K562 (cell line): Measurements from ENCODE around the gene JUNB. TPM values are rescaled to one million over a fixed set of nuclear protein-coding genes. Genes with fewer than 3 reads are reported as not detected.

ENCODE experiments used
- ATAC-seq: fragments of 200-7000 bp; cut with Tn5 transposase; 3 replicates; pipeline ENCODE4 v1.9.1; 2020; ENCODE audit warnings: moderate library complexity
- BruUV-seq: library from RNA; stranded (reverse); fragments of 400-500 nt; replicated peaks from 2 replicates; lab custom pipeline; 2021; lab: Mats Ljungman, UMichigan
- CTCF ChIA-PET: fragments of 300-600 bp; formaldehyde crosslinking; extraction: SDS; loops from one replicate; lab custom pipeline; 2021; ENCODE audit warnings: low intra/inter-chr PET ratio; lab: Yijun Ruan, JAX
- POLR2A ChIA-PET: fragments of 300-600, 350-650 bp; sonication (Branson Sonifier 250); formaldehyde crosslinking; extraction: SDS; loops from one replicate; lab custom pipeline; 2021; ENCODE audit warnings: antibody characterized with exemption, inconsistent platforms; lab: Yijun Ruan, JAX
- DNase-seq, 4 experiments: peaks; one replicate each; pipeline versions ENCODE4 v3.0.0 to v3.0.0-alpha.2; 2011 to 2018; ENCODE audit warnings: low spot score in 3 of 4, mixed read lengths in 3 of 4; ENCODE audit errors: extremely low read depth in 1 of 4
- FAIRE-seq: peaks from 2 replicates; lab custom pipeline; 2011; peaks lifted over from hg19 to GRCh38; lab: Jason Lieb, UNC
- H2AFZ ChIP-seq: 2 replicates; pipeline ENCODE4 v1.6.0; 2011; ENCODE audit warnings: low read depth, low read length, control low read depth, inconsistent platforms
- H3K27ac ChIP-seq: fragments of 200-600 bp; 3 replicates; pipeline ENCODE4 v1.8.0; 2011; ENCODE audit warnings: low read depth, mild to moderate bottlenecking, control low read depth, inconsistent platforms, low read length, moderate library complexity, mixed read lengths; ENCODE audit errors: extremely low read depth
- H3K27me3 ChIP-seq, 2 experiments: fragments of 300-600 bp in 1 of 2; 2 replicates in 1 of 2; 3 replicates in 1 of 2; pipeline versions ENCODE4 v1.6.0 to v1.8.0; 2011; ENCODE audit warnings: inconsistent platforms in 2 of 2, low read length in 2 of 2, mild to moderate bottlenecking in 1 of 2, mixed read lengths in 1 of 2, moderate library complexity in 1 of 2; ENCODE audit not compliant: control insufficient read depth in 2 of 2, insufficient read depth in 2 of 2
- H3K36me3 ChIP-seq: fragments of 300-600 bp; 3 replicates; pipeline ENCODE4 v1.8.0; 2011; ENCODE audit warnings: mild to moderate bottlenecking, low read length, inconsistent platforms; ENCODE audit not compliant: control insufficient read depth, insufficient read depth
- H3K4me1 ChIP-seq, 2 experiments: fragments of 200-600 bp in 1 of 2; replicated peaks in 1 of 2; 2 replicates in 1 of 2; 3 replicates in 1 of 2; pipeline versions ENCODE4 v1.5.1 to v1.8.0; 2011; ENCODE audit warnings: inconsistent platforms in 2 of 2, low read length in 2 of 2, mild to moderate bottlenecking in 1 of 2, mixed read lengths in 1 of 2, moderate library complexity in 1 of 2; ENCODE audit not compliant: control insufficient read depth in 2 of 2, insufficient read depth in 2 of 2
- H3K4me2 ChIP-seq: 2 replicates; pipeline ENCODE4 v1.6.1; 2011; ENCODE audit warnings: low read length, control low read depth, inconsistent platforms, mixed read lengths; ENCODE audit not compliant: insufficient read depth
- H3K4me3 ChIP-seq: fragments of 200-600 bp; sonication (generic), shearing (Covaris generic); 2 replicates; pipeline ENCODE4 v1.5.1; 2016; ENCODE audit warnings: control low read depth, inconsistent platforms
- H3K79me2 ChIP-seq: fragments of 200-600 bp; 3 replicates; pipeline ENCODE4 v1.8.0; 2011; ENCODE audit warnings: low read length, inconsistent platforms; ENCODE audit not compliant: control insufficient read depth, insufficient read depth
- H3K9ac ChIP-seq, 2 experiments: 2 replicates each; pipeline versions ENCODE4 v1.6.0 to v1.6.1; 2011; ENCODE audit warnings: low read depth in 2 of 2, low read length in 2 of 2, control low read depth in 1 of 2, inconsistent platforms in 1 of 2, mild to moderate bottlenecking in 1 of 2, mixed read lengths in 1 of 2; ENCODE audit not compliant: insufficient read depth in 1 of 2
- H3K9me1 ChIP-seq: one replicate; pipeline ENCODE4 v1.6.0; 2011; ENCODE audit warnings: inconsistent platforms, mild to moderate bottlenecking, low read length, moderate library complexity; ENCODE audit not compliant: control insufficient read depth, insufficient read depth
- H3K9me3 ChIP-seq: replicated peaks from 2 replicates; pipeline ENCODE4 v1.5.1; 2011; ENCODE audit warnings: low read depth, low read length, inconsistent platforms; ENCODE audit not compliant: control insufficient read depth, insufficient read depth
- H4K20me1 ChIP-seq: replicated peaks from 2 replicates; pipeline ENCODE4 v1.6.1; 2011; ENCODE audit warnings: low read length, inconsistent platforms, mixed read lengths; ENCODE audit not compliant: control insufficient read depth, insufficient read depth
- BMI1 ChIP-seq: fragments of 150-350 bp; IDR thresholded peaks from 2 replicates; pipeline ENCODE4 v1.6.1; 2014; ENCODE audit warnings: low read length
- HDAC1 ChIP-seq, 2 experiments: fragments of 450-650 bp; IDR thresholded peaks; 2 replicates each; pipeline ENCODE4 v1.6.1; 2016 to 2017; ENCODE audit warnings: inconsistent platforms in 1 of 2, mild to moderate bottlenecking in 1 of 2, moderate library complexity in 1 of 2
- MTA1 ChIP-seq: fragments of 450-650 bp; IDR thresholded peaks from 2 replicates; pipeline ENCODE4 v1.6.1; 2017; ENCODE audit warnings: borderline replicate concordance
- MXI1 ChIP-seq: IDR thresholded peaks from 2 replicates; pipeline ENCODE4 v1.6.1; 2011; ENCODE audit warnings: low read depth, mild to moderate bottlenecking, improper control_type of control experiment, low read length
- RAD51 ChIP-seq: fragments of 450-650 bp; IDR thresholded peaks from 2 replicates; pipeline ENCODE4 v1.7.1; 2016; ENCODE audit warnings: low read depth, mild to moderate bottlenecking, borderline replicate concordance
- RBBP5 ChIP-seq: fragments of 200-600 bp; sonication (generic); IDR thresholded peaks from 2 replicates; pipeline ENCODE4 v1.6.1; 2012; ENCODE audit warnings: borderline replicate concordance, mild to moderate bottlenecking, low read length, control low read depth, inconsistent platforms; ENCODE audit not compliant: insufficient read depth, poor library complexity, severe bottlenecking
- TOE1 ChIP-seq, 2 experiments: fragments of 450-650 bp in 1 of 2; sonication (generic) in 1 of 2; formaldehyde crosslinking in 1 of 2; IDR thresholded peaks; 2 replicates each; pipeline versions ENCODE4 v1.7.1 to v1.8.0; 2016 to 2022; ENCODE audit warnings: borderline replicate concordance in 2 of 2, mild to moderate bottlenecking in 2 of 2, antibody characterized with exemption in 1 of 2, inconsistent platforms in 1 of 2, low read depth in 1 of 2, missing genetic modification reagents in 1 of 2, moderate library complexity in 1 of 2
- XRCC4 ChIP-seq: IDR thresholded peaks from one replicate; pipeline ENCODE4 v1.6.1; 2011; ENCODE audit not compliant: insufficient read depth, insufficient read length; ENCODE audit errors: extremely low read depth
- WGBS: fragments of 100-300 bp; shearing (Covaris generic); methylation state at CpG from one replicate; pipeline ENCODE4 v1.1.6; 2016; ENCODE audit warnings: low coverage, mixed read lengths; ENCODE audit not compliant: insufficient coverage; ENCODE audit errors: missing lambda C conversion rate; 5-methylcytosine and 5-hydroxymethylcytosine counted together
- in situ Hi-C: fragments of 300-500 bp; cut with MboI; formaldehyde crosslinking; loops from 4 replicates; pipeline ENCODE4 v1.15.0; 2018; ENCODE audit warnings: inconsistent platforms, mixed read lengths
- intact Hi-C: fragments of 100-400 bp; cut with micrococcal nuclease; formaldehyde crosslinking; loops from 2 replicates; pipeline ENCODE4 v1.14.2; 2022
- polyA plus RNA-seq, 8 experiments: library from polyadenylated mRNA; depleted of rRNA in 4 of 8; stranded (reverse) in 5 of 8; unstranded in 3 of 8; fragments of >200 nt; fragmentation: Nextera tagmentation in 2 of 8; fragmentation: Illumina TruSeq in 1 of 8; extraction: Ambion mirVana in 2 of 8; extraction: Trizol in 1 of 8; gene quantifications; 2 replicates each; pipeline versions ENCODE4 v1.2.1 to v1.2.3, GENCODE V29; 2011 to 2014; ENCODE audit warnings: inconsistent platforms in 1 of 8, missing spikeins in 1 of 8
- total RNA-seq, 7 experiments: library from RNA; depleted of rRNA in 6 of 7; stranded (reverse); fragments of >200 nt in 6 of 7; fragmentation: Illumina TruSeq in 2 of 7; extraction: Trizol in 2 of 7; gene quantifications; 2 replicates each; pipeline versions ENCODE4 v1.2.1 to v1.2.3, GENCODE V29; 2011 to 2021; ENCODE audit warnings: low replicate concordance in 1 of 7
- TF ChIP-seq, protein P1 (sequence below): fragments of 450-650 bp; IDR thresholded peaks from 2 replicates; pipeline ENCODE4 v1.6.1; 2017; ENCODE audit warnings: antibody characterized with exemption, mild to moderate bottlenecking
- TF ChIP-seq, protein P2 (sequence below): fragments of 450-650 bp; IDR thresholded peaks from 2 replicates; pipeline ENCODE4 v1.6.1; 2018; ENCODE audit not compliant: partially characterized antibody

The JUNB gene
- total and polyA plus RNA-seq, 9 of the 15 experiments (the other 6 are each of a cell fraction or from before 2014, with no cell fraction given) = 0.23 to 88.1 (median 13.1) TPM

DNA sequence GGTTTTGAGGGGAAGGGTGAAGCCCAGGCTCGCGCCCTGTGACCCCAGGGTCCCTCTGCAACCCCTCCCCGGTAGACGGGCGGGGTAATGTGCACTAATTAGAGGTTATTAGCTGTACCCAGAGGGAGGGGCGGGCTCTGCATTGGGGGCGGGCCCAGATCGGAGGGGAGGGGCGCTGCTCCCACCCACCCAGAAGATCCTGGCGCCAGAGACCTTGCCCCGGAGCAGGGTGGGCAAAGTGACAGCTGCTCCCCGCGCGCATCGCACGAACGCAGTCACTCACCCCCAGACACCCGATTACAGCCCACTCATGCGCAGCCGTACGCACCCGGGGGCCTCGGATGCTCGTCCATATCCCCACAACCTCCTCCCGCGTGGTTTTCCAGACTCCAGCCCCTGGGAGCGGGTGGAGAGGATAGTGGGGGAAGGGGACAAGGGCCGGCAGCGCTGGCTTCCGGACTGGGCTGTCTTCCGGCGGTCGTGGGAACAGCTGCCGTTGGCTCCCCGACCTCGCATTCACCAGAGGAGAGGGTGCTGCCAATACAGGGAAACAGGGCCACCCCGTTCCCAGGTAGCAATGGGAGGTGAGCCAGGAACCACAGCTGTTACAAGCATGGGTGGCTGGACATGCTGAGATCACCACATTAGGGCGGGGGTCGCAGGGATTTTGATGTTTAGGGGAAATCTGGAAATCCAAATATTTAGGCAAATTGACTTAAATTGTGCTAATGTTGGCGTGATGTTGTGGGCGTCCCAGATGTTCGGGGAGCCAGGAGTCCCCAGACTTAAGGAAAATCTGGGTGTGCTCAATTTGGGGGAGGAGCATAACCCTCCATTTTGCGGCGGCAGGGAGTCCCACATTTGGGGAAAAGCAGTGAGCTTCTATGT, 13.0 kb upstream of the JUNB start (continued):
- TF ChIP-seq MXI1 = no peak
- 0 out of 4 replicates have a peak, but pooled peaks of 1 of the 2 experiments have one; percentile 20 for TF ChIP-seq HDAC1 (IDR thresholded peaks at IDR 0.05)
- TF ChIP-seq BMI1 = no peak
- peak; percentile 48 for TF ChIP-seq RBBP5
- no peak for TF ChIP-seq RAD51

DNA sequence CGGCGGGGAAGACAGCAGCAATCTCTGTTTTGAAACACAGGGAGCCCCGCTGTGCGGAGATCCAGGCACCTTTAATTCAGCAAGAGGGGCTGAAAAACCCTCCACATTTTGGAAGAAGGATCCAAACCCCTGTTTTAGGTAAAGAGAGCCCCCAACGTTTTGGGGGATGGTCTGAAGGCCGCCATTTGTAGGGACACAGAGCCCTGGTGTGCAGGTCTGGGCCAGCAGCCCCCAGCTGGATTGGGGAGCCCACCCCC, 12.5 kb upstream of the JUNB start:
- H3K79me2 ChIP-seq = peaks cover 6% of the 10 kb centered on the region; the same call in 1 of the 3 replicates
- BruUV-seq = TSS peak; percentile 78
- H3K27ac ChIP-seq = peak overlapping the region; percentile 68
- H3K4me1 ChIP-seq = peaks cover 35 to 70% of the 10 kb centered on the region in 2 experiments
- POLR2A ChIA-PET = interaction anchor here (0.6 to 4.1 kb wide), 7 partner anchors 10 to 69 kb away, joined by 3 to 44 read pairs (median 4); partner anchors contain the start of genes GET3 and JUNB
- FAIRE-seq (no peak), DNase-seq (no peak), ATAC-seq (no peak)
- no peaks in the 10 kb centered on the region for H3K36me3 ChIP-seq
- no peaks in the 10 kb centered on the region for H3K9me1 ChIP-seq
- peak overlapping the region; percentile 83 for H2AFZ ChIP-seq
- peak overlapping the region; percentile 59 to 89 for H3K9ac ChIP-seq
- WGBS = 14% methylated on average over 6 of the region's 6 CpGs
- peak overlapping the region; percentile 85 for H3K4me2 ChIP-seq
- peak overlapping the region; percentile 37 for H3K4me3 ChIP-seq
- no peaks in the 10 kb centered on the region for H4K20me1 ChIP-seq
- in situ Hi-C loops = no loop called here
- CTCF ChIA-PET = no interaction called here
- H3K9me3 ChIP-seq = no peaks in the 10 kb centered on the region
- H3K27me3 ChIP-seq = no peaks in the 10 kb centered on the region
- intact Hi-C loops = loop anchor here (5.0 kb wide), 1 partner anchor 63 kb away; no protein-coding TSS in a partner anchor
- TF ChIP-seq MTA1 (0 out of 2 replicates have a peak, but pooled peaks have one; percentile 7), TOE1 (IDR thresholded peaks at IDR 0.05; ENCODE audit: borderline replicate concordance) (peak; percentile 28; the same call in 1 of the 2 replicates), TOE1 (CRISPR knock-in tag; IDR thresholded peaks at IDR 0.05; ENCODE audit: borderline replicate concordance, low read depth) (no peak), XRCC4 (no peak)
- TF ChIP-seq, protein P1, sequence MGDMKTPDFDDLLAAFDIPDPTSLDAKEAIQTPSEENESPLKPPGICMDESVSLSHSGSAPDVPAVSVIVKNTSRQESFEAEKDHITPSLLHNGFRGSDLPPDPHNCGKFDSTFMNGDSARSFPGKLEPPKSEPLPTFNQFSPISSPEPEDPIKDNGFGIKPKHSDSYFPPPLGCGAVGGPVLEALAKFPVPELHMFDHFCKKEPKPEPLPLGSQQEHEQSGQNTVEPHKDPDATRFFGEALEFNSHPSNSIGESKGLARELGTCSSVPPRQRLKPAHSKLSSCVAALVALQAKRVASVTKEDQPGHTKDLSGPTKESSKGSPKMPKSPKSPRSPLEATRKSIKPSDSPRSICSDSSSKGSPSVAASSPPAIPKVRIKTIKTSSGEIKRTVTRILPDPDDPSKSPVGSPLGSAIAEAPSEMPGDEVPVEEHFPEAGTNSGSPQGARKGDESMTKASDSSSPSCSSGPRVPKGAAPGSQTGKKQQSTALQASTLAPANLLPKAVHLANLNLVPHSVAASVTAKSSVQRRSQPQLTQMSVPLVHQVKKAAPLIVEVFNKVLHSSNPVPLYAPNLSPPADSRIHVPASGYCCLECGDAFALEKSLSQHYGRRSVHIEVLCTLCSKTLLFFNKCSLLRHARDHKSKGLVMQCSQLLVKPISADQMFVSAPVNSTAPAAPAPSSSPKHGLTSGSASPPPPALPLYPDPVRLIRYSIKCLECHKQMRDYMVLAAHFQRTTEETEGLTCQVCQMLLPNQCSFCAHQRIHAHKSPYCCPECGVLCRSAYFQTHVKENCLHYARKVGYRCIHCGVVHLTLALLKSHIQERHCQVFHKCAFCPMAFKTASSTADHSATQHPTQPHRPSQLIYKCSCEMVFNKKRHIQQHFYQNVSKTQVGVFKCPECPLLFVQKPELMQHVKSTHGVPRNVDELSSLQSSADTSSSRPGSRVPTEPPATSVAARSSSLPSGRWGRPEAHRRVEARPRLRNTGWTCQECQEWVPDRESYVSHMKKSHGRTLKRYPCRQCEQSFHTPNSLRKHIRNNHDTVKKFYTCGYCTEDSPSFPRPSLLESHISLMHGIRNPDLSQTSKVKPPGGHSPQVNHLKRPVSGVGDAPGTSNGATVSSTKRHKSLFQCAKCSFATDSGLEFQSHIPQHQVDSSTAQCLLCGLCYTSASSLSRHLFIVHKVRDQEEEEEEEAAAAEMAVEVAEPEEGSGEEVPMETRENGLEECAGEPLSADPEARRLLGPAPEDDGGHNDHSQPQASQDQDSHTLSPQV = no peak
- TF ChIP-seq, protein P2, sequence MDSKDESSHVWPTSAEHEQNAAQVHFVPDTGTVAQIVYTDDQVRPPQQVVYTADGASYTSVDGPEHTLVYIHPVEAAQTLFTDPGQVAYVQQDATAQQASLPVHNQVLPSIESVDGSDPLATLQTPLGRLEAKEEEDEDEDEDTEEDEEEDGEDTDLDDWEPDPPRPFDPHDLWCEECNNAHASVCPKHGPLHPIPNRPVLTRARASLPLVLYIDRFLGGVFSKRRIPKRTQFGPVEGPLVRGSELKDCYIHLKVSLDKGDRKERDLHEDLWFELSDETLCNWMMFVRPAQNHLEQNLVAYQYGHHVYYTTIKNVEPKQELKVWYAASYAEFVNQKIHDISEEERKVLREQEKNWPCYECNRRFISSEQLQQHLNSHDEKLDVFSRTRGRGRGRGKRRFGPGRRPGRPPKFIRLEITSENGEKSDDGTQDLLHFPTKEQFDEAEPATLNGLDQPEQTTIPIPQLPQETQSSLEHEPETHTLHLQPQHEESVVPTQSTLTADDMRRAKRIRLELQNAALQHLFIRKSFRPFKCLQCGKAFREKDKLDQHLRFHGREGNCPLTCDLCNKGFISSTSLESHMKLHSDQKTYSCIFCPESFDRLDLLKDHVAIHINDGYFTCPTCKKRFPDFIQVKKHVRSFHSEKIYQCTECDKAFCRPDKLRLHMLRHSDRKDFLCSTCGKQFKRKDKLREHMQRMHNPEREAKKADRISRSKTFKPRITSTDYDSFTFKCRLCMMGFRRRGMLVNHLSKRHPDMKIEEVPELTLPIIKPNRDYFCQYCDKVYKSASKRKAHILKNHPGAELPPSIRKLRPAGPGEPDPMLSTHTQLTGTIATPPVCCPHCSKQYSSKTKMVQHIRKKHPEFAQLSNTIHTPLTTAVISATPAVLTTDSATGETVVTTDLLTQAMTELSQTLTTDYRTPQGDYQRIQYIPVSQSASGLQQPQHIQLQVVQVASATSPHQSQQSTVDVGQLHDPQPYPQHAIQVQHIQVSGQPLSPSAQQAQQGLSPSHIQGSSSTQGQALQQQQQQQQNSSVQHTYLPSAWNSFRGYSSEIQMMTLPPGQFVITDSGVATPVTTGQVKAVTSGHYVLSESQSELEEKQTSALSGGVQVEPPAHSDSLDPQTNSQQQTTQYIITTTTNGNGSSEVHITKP = peak; percentile 75
